Activated CD4-positive, CD25-positive, alpha-beta regulatory T cell treated with anti-CD3 and anti-CD28 coated beads, Interleukin-2, amount 50 U/mL, for 24 hours (primary cell): ENCODE data around the gene ABHD1.

Experiments
- ATAC-seq, 2 donors: fragments of 150-1000 bp; cut with Tn5 transposase; one replicate each; pipeline ENCODE4 v1.10.0; 2021; ENCODE audit warnings: mild to moderate bottlenecking in 1 of 2, moderate library complexity in 1 of 2

ABHD1 gene

DNA sequence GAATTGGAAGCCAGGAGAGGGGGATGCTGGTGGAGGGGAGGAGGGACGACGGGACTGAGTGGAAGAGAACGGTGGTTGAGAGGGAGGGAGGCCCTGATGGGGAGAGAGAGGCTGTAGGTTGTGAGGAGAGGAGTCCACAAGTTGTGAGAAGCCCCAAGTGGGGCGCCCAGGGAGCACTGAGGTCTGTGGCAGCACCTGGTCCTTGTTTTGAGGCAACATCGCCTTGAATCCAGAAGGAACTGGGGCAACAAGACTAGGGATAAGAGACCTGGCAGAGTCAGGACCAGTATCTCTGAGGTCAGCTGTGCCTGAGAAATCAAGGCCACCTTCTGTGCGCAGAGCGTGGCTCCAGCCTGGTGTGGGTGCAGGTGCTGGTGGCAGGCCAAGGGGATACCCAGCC lies 14.5 kb downstream of the ABHD1 start:
- ATAC-seq: no peak

DNA sequence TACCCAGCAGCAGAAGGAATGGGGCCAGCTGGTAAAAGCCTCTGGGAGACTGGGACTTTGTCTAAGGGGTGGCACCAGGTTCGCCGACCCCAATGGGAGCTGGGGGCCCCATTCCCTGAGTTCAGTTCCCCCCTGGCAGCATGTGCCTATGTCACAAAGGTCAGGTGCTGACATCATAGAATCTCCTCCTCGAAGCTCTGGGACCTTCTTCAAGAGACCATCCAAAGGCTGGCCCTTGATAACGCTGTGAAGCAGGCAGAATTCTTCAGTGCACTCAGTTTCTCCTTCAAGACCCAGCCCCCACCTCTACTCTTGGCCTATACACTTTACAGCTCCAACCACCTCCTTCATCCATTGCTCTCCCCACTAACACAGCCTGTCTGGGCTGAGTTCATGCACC lies 15.7 kb downstream of the ABHD1 start, which contains the start of gene PRR30:
TSS of gene PRR30 (minus strand) at position 101 of the 400 bp plus-strand sequence. CDS start 1,081 bp downstream, outside the sequence.
- ATAC-seq: no peak

DNA sequence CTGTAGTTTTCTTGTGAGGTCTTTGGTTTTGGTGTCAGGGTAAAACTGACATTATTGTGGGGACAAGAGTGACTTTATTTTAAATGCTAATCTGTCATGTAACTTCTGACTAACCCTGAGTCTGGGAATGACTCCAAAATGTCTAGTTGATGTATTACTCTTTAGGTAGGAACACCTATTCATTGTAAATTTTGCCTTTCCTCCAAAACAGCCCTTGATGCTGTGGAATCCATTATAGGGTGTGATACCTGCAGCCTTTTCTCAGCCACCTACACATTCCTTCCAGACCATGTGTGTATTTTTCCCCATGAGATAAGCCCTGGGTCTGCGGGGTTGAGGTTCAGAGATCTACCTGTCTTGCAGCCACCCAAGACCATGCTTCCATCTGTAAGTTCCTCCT lies 19.7 kb downstream of the ABHD1 start:
- no peak for ATAC-seq

DNA sequence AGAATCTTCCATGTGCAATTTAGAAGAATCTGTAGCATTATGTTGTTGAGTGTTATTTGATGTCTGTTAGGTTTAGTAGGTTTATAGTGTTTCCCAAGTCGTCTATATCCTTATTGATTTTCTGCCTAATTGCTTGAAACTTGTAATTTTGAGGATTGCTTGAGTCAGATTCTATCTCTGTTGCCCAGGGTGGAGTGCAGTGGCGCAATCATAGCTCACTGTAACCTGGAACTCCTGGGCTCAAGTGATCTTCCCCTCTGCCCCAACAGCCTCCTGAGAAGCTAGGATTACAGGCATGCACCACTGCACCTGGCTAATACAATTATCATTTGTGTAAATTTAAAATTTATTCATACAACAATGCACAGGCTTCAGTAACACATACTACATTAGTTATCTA lies 22.1 kb downstream of the ABHD1 start:
- no peak for ATAC-seq

DNA sequence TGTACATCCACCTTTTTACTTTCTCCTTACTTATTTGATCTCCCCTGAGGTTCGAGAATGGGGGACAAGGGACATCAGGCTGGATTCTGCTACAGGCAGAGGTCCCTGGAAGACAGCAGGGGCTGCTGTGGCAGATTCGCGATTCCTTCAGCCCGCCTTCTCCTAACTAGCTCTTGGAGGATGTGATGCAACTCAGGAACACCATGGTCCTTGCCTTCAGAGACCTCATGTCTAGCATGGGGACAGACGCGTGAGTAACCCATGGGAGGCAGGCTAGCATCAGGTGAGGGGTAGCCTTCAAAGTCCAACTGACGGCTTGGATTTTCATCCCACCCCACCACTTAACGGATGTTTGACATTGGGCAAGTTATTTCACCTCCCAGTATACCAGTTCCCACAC lies 24.3 kb downstream of the ABHD1 start:
- ATAC-seq: no peak

DNA sequence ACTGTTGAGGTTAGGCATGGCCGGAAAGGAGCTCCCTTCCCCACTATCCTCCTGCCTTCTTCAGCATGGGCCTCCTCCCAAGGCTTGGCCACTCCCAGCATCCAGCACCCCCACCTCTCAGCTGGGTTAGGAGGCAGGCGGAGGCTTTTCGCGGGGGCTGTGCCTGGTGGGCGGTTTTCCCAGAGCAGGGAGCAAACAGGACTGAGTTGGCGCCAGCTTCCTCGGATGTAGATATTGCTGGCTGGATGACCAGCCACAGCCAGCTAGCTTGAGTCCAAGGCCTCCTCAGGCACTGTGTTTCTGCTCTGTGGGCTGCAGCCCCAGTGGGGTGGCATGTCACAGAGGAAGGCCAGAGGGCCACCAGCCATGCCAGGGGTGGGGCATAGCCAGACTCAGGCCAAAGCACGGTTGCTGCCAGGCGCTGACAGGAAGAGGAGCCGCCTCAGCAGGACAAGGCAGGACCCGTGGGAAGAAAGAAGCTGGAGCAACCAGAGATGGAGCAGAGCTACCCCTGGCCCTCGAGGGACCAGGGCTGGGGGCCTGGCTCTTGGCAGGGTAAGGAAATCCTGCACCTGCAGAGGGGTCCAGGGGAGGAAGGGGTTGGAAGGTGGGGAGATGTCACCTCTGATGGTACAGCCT lies 25.3 kb downstream of the ABHD1 start, which contains the start of gene TCF23:
TSS of gene TCF23 (plus strand) at position 204 of the 639 bp plus-strand sequence. CDS start at position 334, 130 bp downstream.
- no peak for ATAC-seq

DNA sequence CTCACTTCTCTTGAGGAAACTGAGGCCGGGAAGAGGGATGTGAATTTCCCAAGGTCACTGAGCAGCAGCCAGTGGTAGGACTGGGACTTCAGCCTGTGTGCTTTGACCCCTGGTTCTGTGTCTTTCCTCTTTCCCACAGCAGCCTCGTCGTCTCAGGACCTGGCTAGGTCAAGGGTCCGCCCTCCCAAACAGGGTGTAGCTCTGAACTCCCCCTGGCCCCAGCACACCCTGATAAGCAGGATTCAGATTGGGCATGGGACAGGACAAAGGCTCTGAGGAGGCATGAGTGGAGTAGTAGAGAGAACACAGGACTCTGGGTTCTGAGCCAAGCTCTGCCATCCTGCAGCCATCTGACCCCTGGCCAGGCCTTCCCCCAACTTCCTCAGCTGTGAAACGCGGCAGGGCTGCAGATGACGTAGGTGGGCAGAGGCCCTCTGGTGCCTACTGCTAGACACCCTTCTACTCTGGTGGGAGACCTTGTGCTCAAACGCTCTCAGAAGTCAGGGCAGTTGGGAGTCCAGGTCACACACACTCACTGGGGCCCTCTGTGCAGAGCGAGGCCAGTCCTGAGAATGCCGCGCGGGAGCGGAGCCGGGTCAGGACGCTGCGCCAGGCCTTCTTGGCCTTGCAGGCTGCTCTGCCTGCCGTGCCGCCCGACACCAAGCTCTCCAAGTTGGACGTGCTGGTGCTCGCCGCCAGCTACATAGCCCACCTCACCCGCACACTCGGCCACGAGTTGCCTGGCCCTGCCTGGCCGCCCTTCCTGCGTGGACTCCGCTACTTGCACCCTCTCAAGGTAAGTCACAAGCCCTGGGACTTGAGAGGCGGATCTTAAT lies 26.2 kb downstream of the ABHD1 start:
- no peak for ATAC-seq

DNA sequence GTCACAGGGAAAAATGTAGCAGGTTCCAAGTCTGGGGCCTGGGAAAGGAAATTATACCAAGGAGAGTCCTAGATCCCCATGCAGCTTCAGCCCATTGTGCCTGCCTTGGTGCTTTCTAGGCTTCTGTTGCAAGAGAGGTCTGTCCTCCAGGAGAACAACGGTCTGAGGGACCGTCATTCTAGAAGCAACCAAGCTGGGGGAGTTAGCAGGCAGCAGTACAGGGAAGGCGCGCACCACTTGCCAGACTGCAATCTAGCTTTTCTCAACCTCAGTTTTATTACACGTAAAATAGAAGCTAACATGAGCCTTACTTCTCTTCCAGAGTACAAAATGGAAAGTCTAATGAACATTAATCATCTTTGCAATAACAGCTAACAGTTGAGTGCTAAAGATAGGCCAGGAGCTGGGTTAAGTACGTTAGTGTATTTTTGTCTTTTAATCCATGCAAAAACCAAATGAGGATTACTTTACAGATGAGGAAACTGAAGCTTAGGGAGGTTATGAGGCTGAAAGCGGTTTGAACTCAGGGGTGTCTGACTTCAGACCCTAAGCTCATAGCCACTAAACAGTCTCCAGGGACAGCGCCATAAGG lies 27.1 kb downstream of the ABHD1 start:
- no peak for ATAC-seq

DNA sequence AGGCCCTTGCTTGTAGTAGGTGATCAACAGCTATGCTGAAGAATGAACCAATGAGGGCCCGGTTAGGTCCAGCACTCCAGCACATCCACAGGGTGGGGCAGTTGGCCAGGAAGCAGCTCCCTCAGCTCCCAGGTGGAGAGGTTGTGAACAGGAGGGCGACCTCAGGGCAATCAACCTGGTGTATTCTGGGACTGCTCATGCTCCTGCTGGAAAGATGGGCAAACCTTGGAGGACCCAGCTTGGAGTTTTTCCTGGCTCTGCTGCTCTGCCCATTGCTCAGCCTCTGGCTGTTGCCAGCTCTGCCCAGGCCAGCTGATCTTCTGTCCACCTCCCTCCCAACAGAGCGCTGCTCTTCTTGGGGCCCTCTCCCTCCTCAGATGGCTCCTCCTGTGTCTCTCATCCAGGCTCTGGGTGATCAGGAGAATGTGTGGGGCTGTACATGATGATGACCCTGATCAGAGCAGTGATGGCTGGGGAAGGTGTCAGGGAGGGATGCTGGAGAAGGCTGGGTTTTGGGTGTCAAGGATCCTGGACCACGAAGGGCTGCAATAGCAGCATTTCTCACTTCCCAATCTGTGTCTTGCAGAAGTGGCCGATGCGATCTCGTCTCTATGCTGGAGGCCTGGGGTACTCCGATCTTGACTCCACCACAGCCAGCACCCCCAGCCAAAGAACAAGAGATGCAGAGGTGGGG lies 28.6 kb downstream of the ABHD1 start:
- no peak for ATAC-seq

DNA sequence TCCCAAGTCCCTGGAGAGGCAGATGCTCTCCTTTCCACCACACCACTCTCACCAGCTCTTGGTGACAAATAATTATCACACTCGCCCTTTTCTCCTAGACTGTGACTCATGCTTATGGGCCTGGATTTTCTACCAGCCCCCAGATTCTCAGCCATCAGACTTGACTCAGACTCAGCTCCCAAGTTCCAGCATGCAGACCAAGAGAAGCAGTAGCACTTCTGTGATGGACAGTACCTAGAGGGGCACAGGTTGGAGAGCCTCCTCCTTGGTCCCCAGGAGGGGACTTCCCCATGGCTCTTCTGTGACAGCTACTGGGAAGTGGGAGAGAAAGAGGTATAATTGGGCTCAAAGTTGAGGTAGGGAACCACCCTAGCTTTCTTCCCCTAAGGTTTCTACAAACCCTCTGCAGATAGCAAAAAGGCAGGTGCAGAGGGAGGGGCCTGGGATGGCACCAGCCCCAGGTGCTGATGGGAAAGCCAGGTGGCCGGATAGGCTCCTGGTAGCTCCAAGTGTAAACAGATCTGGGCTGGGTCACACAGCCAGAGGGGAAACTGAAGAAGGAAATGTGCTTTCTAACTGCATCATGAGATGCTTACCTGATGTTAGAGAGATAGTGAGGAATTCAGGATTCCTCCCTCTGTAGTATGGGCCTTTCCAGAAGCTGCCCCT lies 29.3 kb downstream of the ABHD1 start:
- ATAC-seq: no peak

DNA sequence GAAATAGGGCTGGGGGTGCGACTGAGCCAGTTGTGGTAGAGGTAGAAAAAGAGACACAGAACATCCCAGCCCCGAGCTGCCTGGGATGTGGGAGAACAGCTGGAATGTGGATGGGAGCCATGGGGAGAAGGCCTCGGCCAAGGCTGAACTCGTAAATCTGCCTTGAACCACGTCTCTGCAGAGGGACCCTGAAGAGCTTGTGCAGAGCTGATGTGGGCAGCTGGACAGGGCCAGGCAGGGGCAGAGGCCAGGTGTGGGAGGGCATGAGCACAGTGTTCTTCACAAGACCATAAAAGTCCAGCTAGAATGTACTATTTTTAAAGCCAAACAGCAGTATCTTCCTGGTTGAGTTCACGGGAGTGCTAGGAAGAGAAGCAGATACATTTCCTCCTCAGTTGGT lies 30.9 kb downstream of the ABHD1 start:
- ATAC-seq: no peak

DNA sequence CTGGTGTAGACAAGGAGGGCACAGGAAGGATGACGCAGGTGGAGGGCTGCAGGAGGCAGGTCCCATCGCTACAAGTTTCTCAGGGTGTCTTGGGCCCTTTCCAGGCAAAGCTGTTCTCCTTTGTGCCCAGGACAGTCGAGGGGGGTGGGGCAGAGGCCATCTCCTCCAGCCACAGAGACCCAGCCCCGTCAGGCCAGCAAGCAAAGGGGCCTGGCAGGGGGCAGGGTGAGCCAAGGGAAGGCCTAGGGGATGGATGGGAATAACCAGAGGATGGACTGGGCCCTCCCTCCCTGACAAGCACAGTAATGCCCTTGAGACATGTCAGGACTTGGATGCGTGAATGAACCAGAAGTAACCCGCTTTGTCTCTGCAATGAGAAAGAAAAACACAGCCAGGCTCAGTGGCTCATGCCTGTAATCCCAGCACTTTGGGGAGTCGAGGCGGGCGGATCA lies 31.5 kb downstream of the ABHD1 start:
- no peak for ATAC-seq

DNA sequence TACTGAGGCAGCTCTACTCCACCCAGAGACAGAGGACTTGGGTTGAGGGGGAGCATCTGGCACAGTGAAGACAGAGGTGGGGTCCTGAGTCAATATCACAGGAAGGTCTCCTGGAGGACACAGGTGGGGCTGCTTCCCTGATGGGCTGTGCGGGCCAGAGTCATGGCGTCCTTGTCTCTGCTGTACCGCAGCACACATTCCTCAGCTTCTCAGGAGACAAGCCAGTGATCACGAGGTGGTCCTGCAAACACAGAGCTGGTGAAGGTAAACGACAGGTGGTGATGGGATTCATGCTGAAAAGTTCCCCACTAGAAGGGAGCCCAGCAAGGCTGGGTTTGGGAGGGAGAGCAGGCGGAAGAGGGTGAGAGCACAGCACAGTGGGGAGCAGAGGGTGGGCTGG lies 34.9 kb downstream of the ABHD1 start:
- no peak for ATAC-seq

DNA sequence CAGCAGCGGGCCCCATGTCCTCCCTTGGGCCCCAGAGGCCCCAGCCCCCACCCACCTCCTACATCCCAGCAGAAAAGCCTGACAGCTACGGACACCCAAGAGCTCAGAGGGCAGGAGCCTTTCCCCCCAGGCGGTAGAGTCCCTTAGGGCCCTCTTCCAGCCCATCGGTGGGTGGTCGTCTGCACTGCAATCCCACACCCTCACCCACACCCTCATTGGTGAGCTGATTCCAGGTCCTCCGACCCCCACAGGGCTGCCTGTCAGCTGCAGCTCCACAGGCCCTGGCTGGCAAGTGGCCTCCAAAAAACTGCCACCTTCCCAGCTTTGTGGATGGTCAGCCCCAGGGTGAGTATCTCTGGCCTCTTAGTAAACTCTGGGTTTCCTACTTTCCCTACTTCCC lies 35.7 kb downstream of the ABHD1 start:
- ATAC-seq: no peak

DNA sequence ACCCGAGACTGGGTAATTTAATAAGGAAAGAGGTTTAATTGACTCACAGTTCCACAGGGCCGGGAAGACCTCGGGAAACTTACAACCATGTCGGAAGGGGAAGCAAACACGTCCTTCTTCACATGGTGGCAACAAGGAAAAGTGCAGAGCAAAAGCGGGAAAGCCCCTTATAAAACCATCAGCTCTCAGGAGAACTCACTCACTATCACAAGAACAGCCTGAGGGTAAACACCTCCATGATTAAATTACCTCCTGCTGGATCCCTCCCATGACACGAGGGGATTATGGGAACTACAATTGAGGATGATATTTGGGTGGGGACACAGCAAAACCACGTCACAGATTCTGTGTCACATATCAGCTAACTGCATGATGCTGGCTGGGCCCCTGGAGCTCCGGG lies 36.6 kb downstream of the ABHD1 start:
- no peak for ATAC-seq

DNA sequence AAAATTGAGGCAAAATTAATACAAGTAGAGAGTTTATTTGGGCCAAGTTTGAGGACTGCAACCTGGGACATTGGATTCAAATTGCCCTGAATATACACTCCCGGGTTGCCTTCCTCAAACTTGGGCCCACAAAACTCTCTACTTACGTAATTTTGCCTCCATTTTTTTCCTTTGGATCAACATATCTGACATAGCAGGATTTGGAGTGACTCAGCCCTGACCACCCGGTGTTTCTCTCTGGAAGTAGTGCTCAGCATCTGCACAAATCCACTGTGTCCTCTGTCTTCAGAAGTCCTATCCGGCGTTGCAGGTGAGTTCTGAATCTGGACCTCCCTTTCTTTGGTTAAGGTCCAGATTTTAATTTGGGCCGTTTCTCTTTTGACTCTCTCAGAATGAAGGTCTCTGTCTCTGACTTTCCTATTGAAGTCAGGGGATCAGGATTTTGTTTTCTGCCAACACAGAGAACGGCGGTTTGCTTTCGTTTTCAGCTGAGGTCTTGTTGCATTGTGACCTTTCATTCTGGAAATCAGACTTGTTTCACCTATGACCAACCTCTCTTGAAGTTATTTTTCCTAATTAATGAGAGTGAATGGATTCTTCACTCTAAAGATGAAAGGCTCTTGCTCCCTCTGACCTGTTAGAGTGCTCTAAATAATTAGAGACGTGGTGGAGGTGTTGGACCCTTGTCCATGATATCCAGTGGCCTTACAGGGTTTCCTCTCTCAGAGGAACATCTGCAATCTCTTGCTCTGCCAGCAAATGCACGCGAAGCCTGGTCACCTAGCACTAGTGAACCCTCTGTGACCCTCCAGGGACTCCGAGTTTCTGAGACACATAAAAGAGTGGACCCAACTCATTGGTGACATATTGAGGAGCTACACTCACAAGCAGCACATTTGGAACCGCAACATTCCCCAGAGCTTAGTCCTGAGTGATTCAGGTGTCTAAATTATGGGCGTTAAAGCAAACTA lies 38.8 kb downstream of the ABHD1 start:
- no peak for ATAC-seq

DNA sequence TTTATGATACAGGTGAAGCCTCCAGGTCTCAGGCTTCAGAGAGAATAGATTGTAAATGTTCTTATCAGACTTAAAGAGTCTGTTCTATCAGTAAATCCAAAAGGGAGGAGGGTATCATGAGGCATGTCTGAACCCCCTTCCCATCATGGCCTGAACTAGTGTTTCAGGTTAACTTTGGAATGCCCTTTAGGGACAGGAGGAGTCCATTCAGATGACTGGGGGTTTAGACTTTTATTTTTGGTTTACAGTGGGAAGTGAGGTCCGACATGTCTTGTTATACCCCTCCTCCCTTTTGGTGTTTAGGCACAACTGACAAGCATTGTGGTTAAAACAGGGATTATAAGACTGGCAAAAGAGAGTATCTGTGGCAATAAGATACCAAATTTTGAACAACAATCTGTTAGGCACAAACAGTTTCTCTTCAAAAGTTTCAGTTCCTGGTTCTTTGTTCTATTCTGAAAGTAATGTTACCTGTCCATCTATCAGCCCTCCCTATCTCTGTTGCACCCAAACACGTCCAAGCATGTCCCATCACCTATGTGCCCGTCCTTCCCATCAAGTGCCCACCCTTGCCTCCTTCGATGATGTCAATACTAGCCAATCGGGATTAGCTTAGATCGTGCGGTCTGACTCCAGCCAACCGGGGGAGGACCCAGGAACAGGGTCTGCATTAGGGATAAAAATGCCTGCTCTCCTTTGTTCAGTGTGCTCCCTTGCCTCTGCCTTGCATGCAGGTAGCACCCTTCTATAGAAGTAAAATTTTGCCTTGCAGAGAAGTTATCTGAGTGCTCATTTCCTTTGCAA lies 41.5 kb downstream of the ABHD1 start:
- no peak for ATAC-seq

DNA sequence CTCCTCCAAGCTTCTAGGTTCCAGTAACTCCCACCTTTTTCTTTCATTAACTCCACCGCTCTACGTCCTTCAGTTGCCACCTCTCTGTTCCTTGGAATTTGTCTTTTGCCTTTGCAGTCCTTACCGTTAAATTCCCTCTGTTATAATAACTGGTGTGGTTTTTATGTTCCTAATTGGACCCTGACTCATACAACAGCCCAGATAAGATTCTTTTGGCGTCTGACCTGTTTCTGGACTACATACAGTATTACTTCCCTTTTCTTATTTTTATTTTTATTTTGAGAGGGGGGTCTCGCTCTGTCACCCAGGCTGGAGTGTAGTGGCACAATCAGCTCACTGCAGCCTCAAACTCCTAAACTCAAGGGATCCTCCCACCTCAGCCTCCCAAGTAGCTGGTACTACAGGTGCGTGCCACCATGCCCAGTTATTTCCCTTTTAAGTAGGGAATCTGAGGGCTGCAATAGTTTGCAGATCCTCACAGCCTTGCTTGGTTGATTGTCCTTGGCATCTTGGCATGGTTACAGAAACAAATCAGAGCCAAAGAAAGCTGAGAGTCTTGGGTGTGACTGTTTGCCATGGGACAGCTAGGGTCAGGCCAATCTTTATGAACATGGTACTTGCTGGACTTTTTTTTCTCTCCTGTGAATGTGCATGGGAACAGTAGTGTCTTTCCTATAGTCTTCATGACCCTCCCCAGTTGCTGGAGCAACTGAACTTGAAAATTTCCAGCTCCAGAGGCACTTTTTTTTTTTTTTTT lies 47.1 kb downstream of the ABHD1 start:
- ATAC-seq: no peak

DNA sequence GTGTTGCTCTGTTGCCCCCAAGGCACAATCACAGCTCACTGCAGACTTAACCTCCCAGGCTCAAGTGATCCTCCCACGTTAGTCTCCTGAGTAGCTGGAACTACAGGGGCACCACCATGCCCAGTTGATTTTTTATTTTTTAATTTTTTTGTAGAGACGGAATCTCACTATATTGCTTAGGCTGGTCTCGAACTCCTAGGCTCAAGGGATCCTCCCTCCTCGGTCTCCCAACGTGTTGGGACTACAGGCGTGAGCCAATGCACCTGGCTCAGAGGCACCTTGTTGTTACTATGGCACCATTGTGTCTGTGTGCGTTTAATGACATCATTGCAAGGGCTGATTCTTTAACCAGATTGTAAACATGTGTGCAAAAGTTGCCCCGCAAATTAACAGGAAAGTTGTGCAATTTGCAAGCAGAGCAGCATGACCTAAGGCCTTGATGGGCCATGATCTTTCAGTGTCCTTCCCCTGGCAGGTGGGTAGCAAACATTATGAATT lies 47.8 kb downstream of the ABHD1 start:
- no peak for ATAC-seq
